ENCODE measurements around the gene NKAP. TPM values are rescaled to one million over a fixed set of nuclear protein-coding genes. Genes with fewer than 3 reads are reported as not detected.

The NKAP gene
- total and polyA plus RNA-seq, 12 donors = 5.1 to 13.3 (median 9.5) TPM

GRCh38 chrX:119917877-119918276, 25.7 kb downstream of the NKAP start:
- WGBS, 4 donors = 76 to 96% (median 88%) methylated on average over 2 of the region's 2 CpGs
- no peak for TF ChIP-seq POLR2A (IDR thresholded peaks at IDR 0.05)
- no peak for TF ChIP-seq CTCF (IDR thresholded peaks at IDR 0.05)
- Histone ChIP-seq H3K4me1 (replicated peaks in 1 of 2) (no peaks in the 10 kb centered on the region), H3K9me3 (replicated peaks in 1 of 3) (no peaks in the 10 kb centered on the region), H3K4me3 (no peak overlapping the region), H3K27ac (no peak overlapping the region), H3K36me3 (replicated peaks in 1 of 2) (no peaks in the 10 kb centered on the region), H3K27me3 (no peaks in the 10 kb centered on the region)
- intact Hi-C loops (cut with DNase I) = no loop called here
- no peak for DNase-seq

- 81 to 84% (median 83%) methylated on average over 4 to 5 of the region's 5 CpGs for WGBS, 4 donors
- no peak overlapping the region for H3K4me3 ChIP-seq
- no peaks in the 10 kb centered on the region for H3K9me3 ChIP-seq (replicated peaks in 1 of 3)
- TF ChIP-seq CTCF (IDR thresholded peaks at IDR 0.05) (no peak), POLR2A (IDR thresholded peaks at IDR 0.05) (no peak)
- H3K36me3 ChIP-seq (replicated peaks in 1 of 2) = no peaks in the 10 kb centered on the region
- no peaks in the 10 kb centered on the region for H3K27me3 ChIP-seq
- no peak overlapping the region for H3K27ac ChIP-seq
- intact Hi-C loops (cut with DNase I) = no loop called here
- no peaks in the 10 kb centered on the region for H3K4me1 ChIP-seq (replicated peaks in 1 of 2)
- no peak for DNase-seq
Observed at GRCh38 chrX:119916310-119916709, 27.2 kb downstream of the NKAP start.

- H3K36me3 ChIP-seq (replicated peaks in 1 of 2) = no peaks in the 10 kb centered on the region
- H3K4me1 ChIP-seq (replicated peaks in 1 of 2) = no peaks in the 10 kb centered on the region
- intact Hi-C loops (cut with DNase I) = no loop called here
- DNase-seq = no peak
- H3K27me3 ChIP-seq = peaks cover 6% of the 10 kb centered on the region
- WGBS, 4 donors = 44 to 79% (median 58%) methylated on average over 1 of the region's 1 CpG
- H3K4me3 ChIP-seq = no peak overlapping the region
- no peak overlapping the region for H3K27ac ChIP-seq
- H3K9me3 ChIP-seq (replicated peaks in 1 of 3) = no peaks in the 10 kb centered on the region
- TF ChIP-seq CTCF (IDR thresholded peaks at IDR 0.05) (no peak), POLR2A (IDR thresholded peaks at IDR 0.05) (no peak)
Observed at GRCh38 chrX:119900976-119901375, 42.6 kb downstream of the NKAP start.

- intact Hi-C loops (cut with DNase I) = no loop called here
- peaks cover 13% of the 10 kb centered on the region for H3K27me3 ChIP-seq
- no peaks in the 10 kb centered on the region for H3K36me3 ChIP-seq (replicated peaks in 1 of 2)
- no peak overlapping the region for H3K27ac ChIP-seq
- no peak overlapping the region for H3K4me3 ChIP-seq
- DNase-seq = no peak
- no peaks in the 10 kb centered on the region for H3K9me3 ChIP-seq (replicated peaks in 1 of 3)
- 21 to 60% (median 46%) methylated on average over 2 of the region's 2 CpGs for WGBS, 4 donors
- TF ChIP-seq POLR2A (IDR thresholded peaks at IDR 0.05) = no peak
- no peak for TF ChIP-seq CTCF (IDR thresholded peaks at IDR 0.05)
- H3K4me1 ChIP-seq (replicated peaks in 1 of 2) = no peaks in the 10 kb centered on the region
Observed at GRCh38 chrX:119899125-119899524, 44.4 kb downstream of the NKAP start.
